Measurements from ENCODE around the gene LDLRAP1. TPM values are rescaled to one million over a fixed set of nuclear protein-coding genes. Genes with fewer than 3 reads are reported as not detected.

Gene LDLRAP1
- total RNA-seq, 6 experiments from 2014 or later, result 10.4 to 14.1 (median 12.7) TPM

- H3K36me3 Mint-ChIP-seq (ENCODE audit: low read depth), result no peaks in the 10 kb centered on the region
- peaks cover 19% of the 10 kb centered on the region for H3K27me3 Mint-ChIP-seq (ENCODE audit: insufficient read depth)
- H3K9me3 Mint-ChIP-seq, result no peaks in the 10 kb centered on the region
- no peak for DNase-seq
- H3K27ac Mint-ChIP-seq, result no peak overlapping the region
- H3K4me3 Mint-ChIP-seq, result no peak overlapping the region
- no peak for TF ChIP-seq CTCF (IDR thresholded peaks at IDR 0.05)
- H3K4me1 Mint-ChIP-seq (ENCODE audit: low read depth), result peaks cover 5% of the 10 kb centered on the region; the same call in 1 of the 2 replicates
These were observed 6.1 kb upstream of the LDLRAP1 start for GRCh38 chr1:25537153-25537831.

GRCh38 chr1:25538191-25538767, 5.1 kb upstream of the LDLRAP1 start:
- Mint-ChIP-seq H3K9me3 (no peaks in the 10 kb centered on the region), H3K27ac (no peak overlapping the region), H3K27me3 (ENCODE audit: insufficient read depth) (peaks cover 19% of the 10 kb centered on the region), H3K36me3 (ENCODE audit: low read depth) (no peaks in the 10 kb centered on the region), H3K4me1 (ENCODE audit: low read depth) (no peaks in the 10 kb centered on the region; the same call in 1 of the 2 replicates), H3K4me3 (no peak overlapping the region)
- DNase-seq, result no peak
- TF ChIP-seq CTCF (IDR thresholded peaks at IDR 0.05), result no peak

GRCh38 chr1:25540750-25541342, 2.6 kb upstream of the LDLRAP1 start:
- no peak for DNase-seq
- Mint-ChIP-seq H3K9me3 (no peaks in the 10 kb centered on the region), H3K27ac (no peak overlapping the region), H3K4me3 (no peak overlapping the region), H3K4me1 (ENCODE audit: low read depth) (peaks cover 7% of the 10 kb centered on the region), H3K36me3 (ENCODE audit: low read depth) (no peaks in the 10 kb centered on the region), H3K27me3 (ENCODE audit: insufficient read depth) (peaks cover 15% of the 10 kb centered on the region)
- no peak for TF ChIP-seq CTCF (IDR thresholded peaks at IDR 0.05)

- H3K9me3 Mint-ChIP-seq, result no peaks in the 10 kb centered on the region
- no peak for TF ChIP-seq CTCF (IDR thresholded peaks at IDR 0.05)
- no peaks in the 10 kb centered on the region for H3K36me3 Mint-ChIP-seq (ENCODE audit: low read depth)
- H3K27ac Mint-ChIP-seq, result no peak overlapping the region
- peaks cover 11% of the 10 kb centered on the region for H3K27me3 Mint-ChIP-seq (ENCODE audit: insufficient read depth)
- no peak for DNase-seq
- no peak overlapping the region for H3K4me3 Mint-ChIP-seq
- peaks cover 7% of the 10 kb centered on the region for H3K4me1 Mint-ChIP-seq (ENCODE audit: low read depth)
These were observed 2.0 kb upstream of the LDLRAP1 start for GRCh38 chr1:25541425-25541824.

GRCh38 chr1:25541889-25542658, 1.3 kb upstream of the LDLRAP1 start:
- Mint-ChIP-seq H3K36me3 (ENCODE audit: low read depth) (no peaks in the 10 kb centered on the region), H3K27me3 (ENCODE audit: insufficient read depth) (peaks cover 6% of the 10 kb centered on the region), H3K4me3 (peak overlapping the region; percentile 15; the same call in 1 of the 2 replicates), H3K9me3 (no peaks in the 10 kb centered on the region), H3K4me1 (ENCODE audit: low read depth) (peaks cover 7% of the 10 kb centered on the region), H3K27ac (no peak overlapping the region)
- no peak for TF ChIP-seq CTCF (IDR thresholded peaks at IDR 0.05)
- no peak for DNase-seq

Measured in HFFc6 (cell line).